ENCODE results near the gene ERO1B. TPM values are rescaled to one million over a fixed set of nuclear protein-coding genes. Genes with fewer than 3 reads are reported as not detected.

Gene ERO1B
- total RNA-seq, 1 donor, result 5.2 TPM

GRCh38 chr1:236259043-236259442 is 22.7 kb downstream of the ERO1B start:
- no peak for DNase-seq (ENCODE audit: low read depth)
- H3K4me3 ChIP-seq (ENCODE audit: low read depth, low read length), result no peak overlapping the region
- no peak for TF ChIP-seq CTCF (IDR thresholded peaks at IDR 0.05; ENCODE audit: insufficient read depth, low read depth, low read length)

GRCh38 chr1:236258114-236258622 is 23.6 kb downstream of the ERO1B start:
- H3K4me3 ChIP-seq (ENCODE audit: low read depth, low read length), result no peak overlapping the region
- TF ChIP-seq CTCF (IDR thresholded peaks at IDR 0.05; ENCODE audit: insufficient read depth, low read depth, low read length), result no peak
- no peak for DNase-seq (ENCODE audit: low read depth)

- TF ChIP-seq CTCF (IDR thresholded peaks at IDR 0.05; ENCODE audit: insufficient read depth, low read depth, low read length), result no peak
- H3K4me3 ChIP-seq (ENCODE audit: low read depth, low read length), result no peak overlapping the region
- no peak for DNase-seq (ENCODE audit: low read depth)
Measured at GRCh38 chr1:236257216-236257615, 24.5 kb downstream of the ERO1B start.

GRCh38 chr1:236253918-236254637 is 27.7 kb downstream of the ERO1B start:
- no peak for DNase-seq (ENCODE audit: low read depth)
- no peak for TF ChIP-seq CTCF (IDR thresholded peaks at IDR 0.05; ENCODE audit: insufficient read depth, low read depth, low read length)
- no peak overlapping the region for H3K4me3 ChIP-seq (ENCODE audit: low read depth, low read length)

- DNase-seq (ENCODE audit: low read depth), result no peak
- no peak overlapping the region for H3K4me3 ChIP-seq (ENCODE audit: low read depth, low read length)
- no peak for TF ChIP-seq CTCF (IDR thresholded peaks at IDR 0.05; ENCODE audit: insufficient read depth, low read depth, low read length)
Measured at GRCh38 chr1:236253119-236253518, 28.6 kb downstream of the ERO1B start.

GRCh38 chr1:236251587-236251986 is 30.2 kb downstream of the ERO1B start:
- TF ChIP-seq CTCF (IDR thresholded peaks at IDR 0.05; ENCODE audit: insufficient read depth, low read depth, low read length), result no peak
- no peak overlapping the region for H3K4me3 ChIP-seq (ENCODE audit: low read depth, low read length)
- DNase-seq (ENCODE audit: low read depth), result no peak

- no peak for DNase-seq (ENCODE audit: low read depth)
- TF ChIP-seq CTCF (IDR thresholded peaks at IDR 0.05; ENCODE audit: insufficient read depth, low read depth, low read length), result no peak
Measured at GRCh38 chr1:236247286-236247685, 34.5 kb downstream of the ERO1B start.

More at GRCh38 chr1:236247286-236247685, 34.5 kb downstream of the ERO1B start:
- H3K4me3 ChIP-seq (ENCODE audit: low read depth, low read length), result no peak overlapping the region

Measured in fibroblast of villous mesenchyme (primary cell).